NCI-H345 treated with DMSO at 0.1 percent for 48 hours (cell line): Measurements from ENCODE around the gene CD164L2.
"Not testable (repeated sequence)": the region's sequence is repeated elsewhere in the genome, so short reads cannot be mapped to it uniquely, and the experiment has no call there.

Experiments
- DNase-seq: peaks from one replicate; lab custom pipeline; 2025; ENCODE audit not compliant: unreplicated experiment; lab: John Stamatoyannopoulos, UW

The CD164L2 gene

DNA sequence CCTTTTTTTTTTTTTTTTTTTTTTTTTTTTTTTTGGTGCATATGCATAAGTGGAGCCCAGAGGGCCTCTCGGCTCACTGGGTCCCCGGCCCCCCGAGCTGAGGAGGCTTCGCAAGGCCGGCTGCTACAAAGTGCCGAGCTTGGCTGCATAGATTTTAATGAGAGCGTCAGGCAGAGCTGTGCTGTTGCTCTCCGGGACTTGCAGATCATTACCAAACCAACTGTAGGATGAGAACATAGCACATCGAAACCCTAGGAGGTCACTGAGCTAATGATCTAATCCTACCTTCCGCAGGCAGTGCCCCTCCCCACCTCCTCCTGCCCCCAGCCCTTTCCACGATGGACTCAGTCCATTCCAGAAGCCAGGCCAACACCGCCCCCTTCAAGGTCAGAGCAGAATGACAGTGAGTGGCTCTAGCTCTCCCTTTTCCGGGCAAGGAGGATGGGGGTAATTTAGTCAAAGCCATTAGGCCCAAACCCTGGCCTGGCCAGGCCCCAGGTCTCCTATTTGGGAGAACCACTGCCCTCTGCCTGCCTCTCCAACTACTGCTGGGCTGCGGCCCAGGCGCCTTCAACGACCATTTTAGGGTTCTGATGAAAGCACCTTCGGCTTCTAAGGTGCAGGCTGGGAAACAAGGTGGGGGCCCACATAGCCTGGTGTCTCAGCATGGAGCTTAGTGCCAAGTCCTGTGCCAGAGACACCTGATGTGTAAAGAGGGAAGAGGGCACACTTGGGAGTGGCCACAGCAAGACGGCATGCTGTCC, 22.6 kb upstream of the CD164L2 start:
- not testable (repeated sequence) for DNase-seq

DNA sequence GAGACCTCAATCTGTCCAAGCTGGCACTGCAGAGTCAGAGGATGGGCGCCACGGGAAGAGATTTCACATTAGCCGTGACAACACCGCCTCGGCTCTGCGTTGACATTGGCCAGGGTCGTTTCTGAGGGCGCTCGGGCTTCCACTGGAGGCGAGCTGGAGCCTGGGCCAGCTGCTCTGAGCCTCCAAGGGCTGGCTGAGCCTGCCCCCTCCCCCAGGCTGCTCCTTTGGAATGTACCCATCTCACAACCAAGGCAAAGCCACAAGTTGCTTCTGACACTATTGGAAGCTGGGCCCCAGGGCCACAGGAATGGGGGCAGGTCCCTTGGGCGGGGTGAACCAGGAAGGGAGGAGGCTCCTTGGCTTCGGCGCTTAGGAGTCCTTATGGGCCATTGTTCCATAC, 21.9 kb upstream of the CD164L2 start:
- DNase-seq: no peak

DNA sequence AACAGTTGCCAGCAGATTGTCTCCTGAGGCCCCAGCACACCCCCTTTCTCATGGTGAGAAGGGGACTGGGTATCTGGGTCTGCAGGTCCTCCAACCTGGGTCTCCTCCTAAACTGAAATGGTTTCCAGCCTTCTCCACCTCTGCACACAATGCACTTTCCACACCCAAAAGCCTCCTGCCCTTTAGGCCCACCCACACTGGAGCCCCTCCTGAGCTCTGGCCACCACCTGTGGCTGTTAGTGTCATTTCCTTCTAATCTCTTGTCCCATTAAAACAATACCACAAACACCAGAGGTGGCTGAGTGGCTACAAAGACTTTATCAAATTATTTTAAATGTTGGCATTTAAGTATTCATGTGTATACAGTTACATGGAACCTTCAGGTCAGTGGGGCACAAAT, 20.8 kb upstream of the CD164L2 start:
- no peak for DNase-seq

DNA sequence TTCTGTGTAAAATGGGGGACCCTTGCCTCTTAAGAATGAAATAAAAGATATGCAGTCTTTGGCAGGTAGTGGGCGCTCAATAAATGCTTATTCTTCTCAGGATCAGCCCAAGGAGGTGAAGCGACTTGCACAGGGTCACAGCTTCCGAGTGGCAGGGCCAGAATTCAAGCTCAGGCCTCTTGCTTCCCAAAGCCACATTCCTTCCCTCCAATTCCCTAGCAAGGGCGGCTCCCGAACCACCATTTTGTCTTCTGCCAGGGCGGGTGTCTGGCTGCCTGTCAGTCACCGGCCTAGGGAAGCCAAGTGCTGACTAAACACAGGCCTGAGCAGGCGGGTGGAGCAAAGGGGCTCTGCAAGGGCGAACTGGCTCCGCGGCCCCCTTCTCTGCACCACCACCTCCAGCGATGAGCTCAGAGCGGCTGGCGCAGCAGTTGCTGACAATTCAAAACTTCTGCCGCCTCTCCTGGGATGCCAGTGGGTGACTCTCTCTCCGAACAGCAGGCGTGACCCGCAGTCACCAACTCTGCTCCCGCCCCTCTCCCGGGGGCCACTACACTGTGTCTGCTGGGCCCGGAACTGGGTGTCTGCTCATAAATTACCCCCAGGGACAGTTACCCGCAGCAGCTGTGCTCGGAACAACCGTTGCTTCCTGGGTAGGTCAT, 20.1 kb upstream of the CD164L2 start:
- DNase-seq: no peak

- no peak for DNase-seq
Measured at GRCh38 chr1:27402349-27402754, 19.2 kb upstream of the CD164L2 start.

DNA sequence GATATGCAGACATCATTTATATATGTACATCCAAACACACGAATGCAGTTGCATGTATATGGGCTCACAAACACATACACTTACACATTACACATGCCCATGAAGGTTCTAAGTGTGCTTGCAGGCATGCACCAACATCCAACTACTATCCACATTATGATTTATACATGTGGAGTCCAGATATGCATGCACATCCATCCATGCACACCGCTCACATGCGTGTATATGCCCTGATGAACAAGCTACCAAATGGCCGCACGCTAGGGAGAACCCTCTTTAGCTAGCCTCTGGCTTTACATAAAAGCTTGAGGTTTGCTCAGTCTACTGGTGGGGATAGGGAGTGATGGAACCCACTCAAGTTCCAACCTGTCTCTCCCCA, 17.8 kb upstream of the CD164L2 start:
- DNase-seq: no peak

- no peak for DNase-seq
Measured at GRCh38 chr1:27400082-27400962, 17.2 kb upstream of the CD164L2 start.

DNA sequence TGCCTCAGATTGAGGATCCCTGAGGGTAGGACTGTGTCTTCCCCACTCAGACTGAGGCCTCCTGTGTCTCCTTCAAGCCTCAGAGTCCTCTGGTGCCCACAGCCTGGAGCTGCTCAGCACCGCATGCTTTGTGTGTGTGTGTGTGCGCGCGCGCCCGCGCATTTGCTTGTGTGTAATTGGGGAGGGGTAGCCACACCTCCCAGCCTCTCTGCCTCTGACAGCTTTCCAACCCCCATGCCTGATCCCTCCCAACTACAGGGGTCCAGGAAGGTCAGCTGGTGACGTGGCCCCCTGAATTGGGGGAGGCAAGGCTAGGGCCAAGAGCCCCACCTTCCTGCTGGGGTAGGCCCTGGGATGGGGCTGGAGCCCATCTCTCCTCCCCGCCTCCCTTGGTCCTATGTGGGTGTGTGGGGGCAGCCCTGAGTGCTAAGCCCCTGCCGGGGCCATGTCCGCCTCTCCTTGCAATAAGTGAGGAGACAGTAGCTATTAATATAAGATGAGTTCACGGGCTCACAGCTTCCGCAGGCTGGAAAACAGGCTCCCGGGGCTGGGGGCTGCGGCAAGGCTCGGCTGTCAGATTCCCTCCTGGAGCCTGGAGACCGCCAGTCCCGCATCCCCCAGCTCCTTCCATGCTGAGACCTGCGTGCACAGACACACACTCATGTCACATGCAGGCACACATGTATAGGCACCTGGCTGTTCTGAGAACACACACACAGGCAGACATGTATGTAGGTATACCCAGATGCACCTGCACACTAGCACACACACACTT, 16.3 kb upstream of the CD164L2 start:
- no peak for DNase-seq

DNA sequence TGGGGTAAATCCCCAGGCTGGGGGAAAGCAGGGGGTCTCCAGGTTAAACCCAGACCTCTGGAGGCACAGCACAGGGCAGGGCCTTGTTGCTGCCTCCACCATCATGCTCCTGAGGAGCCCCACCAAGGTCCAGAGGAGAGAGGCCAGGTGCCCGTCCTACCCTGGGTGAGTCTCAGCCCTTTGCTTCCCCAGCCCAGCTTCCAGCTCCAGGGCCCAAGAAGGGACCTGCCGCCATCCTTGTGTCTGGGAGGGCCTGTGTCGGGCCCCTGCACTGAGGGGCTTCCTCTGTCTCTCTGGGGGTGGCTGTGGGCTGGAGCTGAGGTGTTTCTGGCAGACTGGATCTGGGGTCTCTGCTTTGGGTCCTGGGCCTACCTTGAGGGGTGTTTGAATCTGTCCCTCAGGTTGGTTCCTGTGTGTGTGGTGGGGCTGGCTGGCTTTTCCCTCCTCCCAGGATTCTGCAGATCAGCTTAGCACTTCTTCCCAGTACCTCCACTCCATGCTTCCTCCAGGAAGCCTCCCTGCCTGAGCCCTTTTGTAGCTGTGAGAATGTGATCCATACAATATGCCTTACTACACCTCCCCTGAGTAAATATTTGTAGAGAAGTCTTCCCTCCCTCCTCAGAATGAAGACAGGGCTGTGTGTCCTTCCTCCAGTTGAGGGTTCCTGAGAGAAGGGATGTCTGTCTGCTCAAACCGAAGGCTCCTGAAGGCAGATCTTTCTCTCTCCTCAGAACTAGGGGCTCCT, 15.4 kb upstream of the CD164L2 start:
- DNase-seq: no peak

DNA sequence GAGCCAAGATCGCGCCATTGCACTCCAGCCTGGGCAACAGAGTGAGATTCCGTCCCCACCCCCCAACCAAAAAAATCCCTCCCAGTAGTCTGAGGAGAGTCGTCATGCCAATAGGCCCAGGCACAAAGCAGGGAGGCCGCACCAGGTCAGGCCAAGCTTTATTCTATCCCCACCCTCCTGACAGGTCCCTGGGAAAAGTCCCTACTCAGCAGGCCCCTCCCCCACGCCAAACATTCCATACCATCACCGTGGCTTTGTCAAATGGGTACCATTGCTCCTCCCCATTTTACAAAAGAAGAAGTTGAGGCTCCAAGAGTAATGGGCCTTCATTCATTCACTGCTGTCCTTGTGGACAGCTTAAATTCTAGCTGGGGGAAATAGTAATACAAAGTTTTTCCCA, 14.6 kb upstream of the CD164L2 start:
- DNase-seq: no peak

DNA sequence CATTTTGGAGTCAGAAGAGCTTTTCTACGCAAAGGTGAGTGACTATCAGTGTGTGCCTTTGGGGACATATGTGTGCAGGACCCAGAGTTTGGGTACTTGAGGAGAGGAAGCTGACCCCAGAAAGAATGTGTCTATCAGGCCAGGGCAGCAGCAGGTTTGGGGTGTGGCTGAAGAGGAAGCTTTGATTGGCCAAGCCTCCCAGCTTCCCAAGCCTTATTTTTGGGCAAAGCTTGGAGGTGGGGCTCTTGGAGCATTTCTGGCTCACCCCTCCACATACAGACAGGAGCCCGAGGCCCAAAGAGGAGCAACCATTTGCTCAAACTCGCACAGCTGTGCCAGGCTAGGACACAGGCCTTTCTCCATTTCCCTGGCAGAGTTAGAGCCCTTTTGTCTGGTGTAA, 14.0 kb upstream of the CD164L2 start:
- no peak for DNase-seq

DNA sequence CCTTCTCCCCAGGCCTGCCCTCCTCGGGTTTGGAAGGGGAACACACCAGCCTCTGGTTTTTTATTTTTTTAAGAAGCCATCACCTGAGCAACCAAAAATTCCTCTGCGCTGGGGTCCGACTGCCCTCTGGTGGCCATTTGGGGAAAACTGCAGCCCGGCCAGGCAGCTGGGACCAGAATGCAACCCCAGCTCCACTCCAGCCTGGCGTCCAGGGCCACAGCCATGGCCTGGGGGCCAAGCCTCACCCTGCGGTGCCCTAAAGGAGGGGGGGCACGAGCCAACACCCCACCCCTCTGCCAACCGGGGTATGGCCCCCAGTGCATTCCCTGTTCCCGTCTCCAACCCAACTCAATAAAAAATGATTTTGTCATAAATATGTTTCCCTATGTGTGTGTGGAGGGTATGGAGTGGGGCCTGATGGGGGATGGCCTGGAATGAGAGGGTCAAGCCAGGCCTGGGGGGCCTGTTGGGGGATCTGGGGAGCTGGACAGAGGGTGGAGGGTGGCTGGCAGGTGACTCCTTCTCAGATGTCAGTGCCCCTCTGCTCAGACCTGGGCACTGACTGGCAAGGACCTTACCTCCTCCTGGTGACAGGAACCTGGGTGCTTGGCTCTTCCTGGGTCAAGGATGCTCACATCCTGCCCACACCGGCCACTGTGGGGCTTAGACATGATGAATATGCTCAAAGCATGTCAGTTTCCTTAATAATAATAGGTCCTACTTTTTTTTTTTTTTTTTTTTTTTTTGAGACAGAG, 12.5 kb upstream of the CD164L2 start:
- peak; percentile 33 for DNase-seq

DNA sequence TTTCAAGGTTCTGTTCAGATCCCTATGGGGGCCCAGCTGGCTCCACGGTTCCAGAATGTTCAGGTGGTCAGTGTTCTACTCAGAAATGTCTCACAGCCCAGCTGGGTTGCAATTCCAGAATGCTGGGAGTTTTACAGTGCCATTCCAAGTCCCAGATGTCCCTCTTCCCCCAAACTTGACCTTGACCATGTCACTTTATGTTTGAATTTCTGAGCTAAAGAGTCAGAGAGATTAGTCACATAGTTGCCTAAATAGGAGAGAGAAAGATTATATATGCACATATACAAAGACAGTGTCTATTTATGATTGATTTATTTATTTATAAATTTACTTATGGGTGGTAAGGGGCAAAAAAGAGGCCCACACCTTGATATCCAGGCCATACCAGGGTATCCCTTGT, 11.8 kb upstream of the CD164L2 start:
- no peak for DNase-seq

- DNase-seq: no peak
Measured at GRCh38 chr1:27394282-27394658, 11.1 kb upstream of the CD164L2 start.

DNA sequence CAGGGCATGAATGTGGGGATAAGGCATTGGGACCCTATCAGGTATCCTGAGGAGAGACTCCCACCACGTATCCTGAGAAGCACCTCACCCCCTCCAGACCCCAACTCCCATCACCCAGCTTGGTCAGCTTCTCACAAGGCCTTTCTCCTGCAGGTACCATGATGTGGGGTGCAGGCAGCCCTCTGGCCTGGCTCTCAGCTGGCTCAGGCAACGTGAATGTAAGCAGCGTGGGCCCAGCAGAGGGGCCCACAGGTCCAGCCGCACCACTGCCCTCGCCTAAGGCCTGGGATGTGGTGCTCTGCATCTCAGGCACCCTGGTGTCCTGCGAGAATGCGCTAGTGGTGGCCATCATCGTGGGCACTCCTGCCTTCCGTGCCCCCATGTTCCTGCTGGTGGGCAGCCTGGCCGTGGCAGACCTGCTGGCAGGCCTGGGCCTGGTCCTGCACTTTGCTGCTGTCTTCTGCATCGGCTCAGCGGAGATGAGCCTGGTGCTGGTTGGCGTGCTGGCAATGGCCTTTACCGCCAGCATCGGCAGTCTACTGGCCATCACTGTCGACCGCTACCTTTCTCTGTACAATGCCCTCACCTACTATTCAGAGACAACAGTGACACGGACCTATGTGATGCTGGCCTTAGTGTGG, 10.6 kb upstream of the CD164L2 start:
- no peak for DNase-seq

- no peak for DNase-seq
Measured at GRCh38 chr1:27392778-27393635, 9.9 kb upstream of the CD164L2 start.

- peak; percentile 91 for DNase-seq
Measured at GRCh38 chr1:27392096-27392777, 9.1 kb upstream of the CD164L2 start, which contains the start of gene GPR3. GPR3 (plus strand) TSS chr1:27392622; CDS start chr1:27393799, 1,177 bp downstream.
